Suppressor macrophage treated with lipopolysaccharide for 4 hours (primary cell): ENCODE results near the gene PRR36.
"Not testable (repeated sequence)": the region's sequence is repeated elsewhere in the genome, so short reads cannot be mapped to it uniquely, and the experiment has no call there.

Experiments
- DNase-seq: peaks from one replicate; pipeline ENCODE4 v3.0.0-alpha.2; 2020

Gene PRR36

GRCh38 chr19:7870571-7871436 lies 3.4 kb downstream of the PRR36 start:
- DNase-seq, result peak; percentile 34

DNA sequence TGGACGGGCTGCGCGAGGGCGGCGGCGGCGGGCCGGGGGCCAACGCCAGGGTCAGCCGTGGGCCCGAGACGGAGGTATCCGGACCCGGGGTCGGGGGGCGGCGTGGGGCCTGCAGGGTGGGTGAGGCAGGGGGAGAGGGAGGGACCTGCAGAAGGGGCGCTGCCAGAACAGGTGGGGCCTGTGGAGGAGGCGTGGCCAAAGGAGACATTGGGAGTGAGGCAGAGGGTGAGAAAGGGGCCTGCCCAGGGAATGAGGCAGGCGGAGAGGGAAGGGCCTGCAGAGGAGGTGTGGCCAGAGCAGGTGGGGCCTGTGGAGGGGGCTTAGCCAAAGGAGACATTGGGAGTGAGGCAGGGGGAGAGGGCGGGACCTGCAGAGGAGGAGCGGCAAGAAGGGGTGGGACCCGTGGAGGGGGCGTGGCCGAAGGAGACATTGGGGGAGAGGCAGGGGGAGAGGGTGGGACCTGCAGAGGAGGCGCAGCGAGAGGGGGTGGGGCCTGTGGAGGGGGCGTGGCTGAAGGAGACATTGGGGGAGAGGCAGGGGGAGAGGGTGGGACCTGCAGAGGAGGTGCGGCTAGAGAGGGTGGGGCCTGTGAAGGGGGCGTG lies 4.2 kb downstream of the PRR36 start:
- no peak for DNase-seq

DNA sequence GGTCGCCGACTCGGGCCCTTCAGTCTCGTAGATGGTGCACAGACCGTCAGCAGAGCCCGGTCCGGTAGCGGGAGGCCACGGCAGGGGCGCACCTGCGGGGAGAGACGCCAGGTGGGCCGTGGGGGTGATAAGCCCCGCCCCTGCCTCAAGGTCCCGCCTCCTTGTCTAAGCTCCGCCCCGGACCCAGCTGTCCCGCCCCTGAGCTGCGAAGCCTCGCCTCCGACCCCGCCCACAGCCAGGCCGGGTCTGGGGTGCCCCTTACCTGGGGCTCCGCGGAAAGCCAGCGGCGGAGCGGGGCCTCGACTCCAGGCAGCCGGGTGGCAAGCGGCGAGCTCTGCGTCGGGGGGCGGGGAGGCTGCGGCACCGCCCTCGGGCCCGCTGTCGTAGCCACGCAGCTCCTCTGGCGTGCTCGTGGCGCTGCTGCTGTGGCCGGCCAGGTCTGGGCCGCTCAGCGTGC lies 4.7 kb downstream of the PRR36 start:
- DNase-seq, result peak; percentile 34

DNA sequence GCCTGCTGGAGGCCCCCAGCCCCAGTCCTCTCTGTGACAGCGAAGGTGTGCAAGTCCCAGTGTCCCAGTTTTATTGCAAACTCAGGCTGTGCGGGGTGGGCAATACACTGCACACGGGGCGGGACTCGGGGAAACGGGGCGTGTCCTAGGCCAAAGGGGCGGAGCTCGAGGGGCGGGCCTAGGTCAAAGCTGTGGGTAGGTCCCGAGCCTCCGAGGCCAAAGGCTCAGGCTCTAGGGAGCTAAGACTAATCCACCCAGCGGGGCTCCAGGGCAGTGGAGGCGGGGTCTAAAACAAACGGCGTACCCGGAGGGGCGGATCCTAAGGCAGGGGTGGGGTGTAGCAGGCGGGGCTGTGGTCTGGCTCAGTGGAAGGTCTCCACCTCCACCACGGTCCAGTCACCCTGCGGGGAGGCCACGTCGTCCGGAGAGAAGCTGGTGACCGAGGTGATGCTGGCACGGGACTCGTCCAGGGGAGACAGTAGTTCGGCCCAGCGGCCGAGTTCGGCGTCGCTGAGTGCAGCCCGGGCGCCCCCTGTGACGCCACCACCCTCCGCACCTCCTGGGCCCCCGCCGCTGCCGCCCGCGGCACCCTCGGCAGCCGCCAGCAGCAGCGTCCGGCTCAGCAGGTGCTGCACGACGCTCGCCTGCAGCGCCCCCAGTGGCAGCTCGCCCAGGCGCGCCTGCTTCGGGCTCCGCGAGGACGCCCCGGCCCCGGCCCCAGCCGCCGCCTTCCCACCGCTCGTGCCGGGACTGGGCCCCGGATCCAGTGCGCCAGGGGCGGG lies 5.3 kb downstream of the PRR36 start:
- peak; percentile 73 for DNase-seq

GRCh38 chr19:7868326-7868670 lies 5.9 kb downstream of the PRR36 start:
- DNase-seq, result no peak

DNA sequence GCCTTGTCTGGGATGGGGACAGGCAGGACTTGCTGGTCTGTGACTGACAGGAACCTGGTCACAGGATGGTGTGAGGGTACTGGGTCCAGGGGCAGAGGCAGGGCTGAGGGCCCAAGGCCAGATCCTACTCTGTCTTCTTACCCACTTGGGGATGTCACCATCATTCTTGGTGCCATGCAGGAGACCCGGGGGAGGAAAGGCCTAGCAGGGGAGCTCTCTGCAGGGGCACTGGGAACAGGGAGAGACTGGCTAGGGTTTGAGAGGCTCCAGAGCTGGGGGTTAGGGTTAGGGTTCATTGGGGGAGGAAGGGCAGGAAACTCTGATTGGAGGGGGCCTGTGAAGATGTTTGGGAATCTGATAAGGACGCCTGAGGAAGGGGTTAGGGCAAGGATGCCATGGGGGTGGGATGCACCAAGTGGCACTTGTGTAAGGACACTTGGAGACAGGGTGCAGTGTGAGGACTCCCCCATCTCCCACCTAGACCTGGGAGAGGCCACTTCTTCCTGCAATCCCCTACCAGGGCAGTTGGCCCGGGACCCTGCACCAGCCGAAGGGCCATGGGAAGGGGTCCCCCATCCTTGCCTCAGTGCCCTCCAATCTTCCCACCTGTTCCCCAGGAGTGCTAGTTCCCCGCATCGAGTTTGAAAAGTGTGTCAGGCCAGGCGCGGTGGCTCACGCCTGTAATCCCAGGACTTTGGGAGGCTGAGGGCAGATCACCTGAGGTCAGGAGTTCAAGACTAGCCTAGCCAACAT lies 6.9 kb downstream of the PRR36 start:
- no peak for DNase-seq

GRCh38 chr19:7866399-7867091 lies 7.6 kb downstream of the PRR36 start:
- no peak for DNase-seq

GRCh38 chr19:7865262-7865911 lies 8.8 kb downstream of the PRR36 start:
- DNase-seq, result no peak

DNA sequence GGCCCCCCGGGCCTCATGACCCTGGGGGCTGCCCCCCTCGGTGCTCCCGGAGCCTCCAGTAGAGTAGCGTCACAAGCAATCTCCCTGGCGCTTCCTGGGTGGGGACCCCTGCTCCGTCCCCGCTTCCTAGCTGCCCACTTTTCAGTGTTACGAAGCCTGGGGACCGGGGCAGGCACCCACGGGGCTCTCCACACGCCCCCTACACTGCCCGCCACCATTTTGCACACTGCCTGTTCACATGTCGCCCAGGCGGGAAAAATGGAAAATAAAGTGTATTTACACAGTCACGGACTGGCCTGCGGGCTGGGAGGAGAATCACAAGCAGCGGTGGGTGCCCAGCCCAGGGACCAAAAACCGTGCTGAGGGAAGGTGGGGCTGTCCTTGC lies 9.5 kb downstream of the PRR36 start:
- DNase-seq, result no peak

GRCh38 chr19:7863971-7864689 lies 10.1 kb downstream of the PRR36 start:
- no peak for DNase-seq

- DNase-seq, result no peak
These were observed 10.8 kb downstream of the PRR36 start for GRCh38 chr19:7863157-7863970.

DNA sequence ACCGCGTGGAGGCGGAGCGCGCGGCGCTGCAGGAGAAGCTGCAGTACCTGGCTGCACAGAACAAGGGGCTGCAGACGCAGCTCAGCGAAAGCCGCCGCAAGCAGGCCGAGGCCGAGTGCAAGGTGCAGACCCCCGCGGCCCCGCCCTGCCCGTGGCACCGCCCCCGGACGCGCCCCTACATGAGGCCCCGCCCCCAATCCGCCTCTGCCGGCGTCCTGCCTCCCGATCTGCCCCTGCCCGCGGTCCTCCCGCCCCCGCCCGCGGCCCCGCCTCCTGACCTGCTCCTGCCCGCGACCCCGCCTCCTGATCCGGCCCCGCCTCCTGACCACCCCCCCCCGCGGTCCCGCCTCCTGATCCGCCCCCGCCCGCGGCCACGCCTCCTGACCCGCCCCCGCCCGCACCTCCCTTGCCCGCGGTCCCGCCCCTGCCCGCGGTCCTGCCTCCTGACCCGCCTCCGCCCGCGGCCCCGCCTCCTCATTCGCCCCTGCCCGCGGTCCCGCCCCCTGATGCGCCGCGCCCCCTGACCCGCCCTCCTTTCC lies 11.7 kb downstream of the PRR36 start:
- peak; percentile 50 for DNase-seq

DNA sequence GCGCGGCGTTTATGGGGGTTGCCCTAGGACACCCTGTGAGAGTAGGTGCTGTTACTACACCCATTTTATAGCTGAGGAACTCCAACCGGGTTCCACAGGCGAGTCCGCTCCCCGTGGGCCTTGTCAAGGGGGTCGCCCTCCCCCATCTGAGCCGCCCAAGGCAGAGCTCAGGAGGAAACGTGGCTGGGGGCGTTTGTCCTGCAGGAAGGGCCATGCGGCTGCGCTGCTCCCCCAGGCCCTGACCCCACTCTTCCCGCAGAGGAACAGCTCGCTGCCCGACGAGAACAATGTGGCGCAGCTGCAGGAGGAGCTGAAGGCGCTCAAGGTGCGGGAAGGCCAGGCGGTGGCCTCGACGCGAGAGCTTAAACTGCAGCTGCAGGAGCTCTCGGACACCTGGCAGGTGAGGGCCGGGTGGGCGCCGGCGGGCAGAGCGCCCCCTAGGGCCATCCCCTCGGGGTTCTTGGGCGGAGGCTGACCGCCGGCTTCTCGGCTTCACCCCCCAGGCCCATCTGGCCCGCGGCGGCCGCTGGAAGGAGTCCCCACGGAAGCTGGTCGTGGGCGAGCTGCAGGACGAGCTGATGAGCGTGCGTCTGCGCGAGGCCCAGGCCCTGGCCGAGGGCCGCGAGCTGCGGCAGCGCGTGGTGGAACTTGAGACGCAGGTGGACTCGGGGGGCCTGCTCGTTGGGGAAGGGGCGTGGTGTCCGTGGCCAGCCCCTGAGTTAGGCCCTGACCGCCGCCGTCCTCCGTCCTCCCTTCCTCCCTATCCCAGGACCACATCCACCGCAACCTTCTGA lies 12.4 kb downstream of the PRR36 start:
- DNase-seq, result no peak

GRCh38 chr19:7860714-7861618 lies 13.2 kb downstream of the PRR36 start:
- no peak for DNase-seq

DNA sequence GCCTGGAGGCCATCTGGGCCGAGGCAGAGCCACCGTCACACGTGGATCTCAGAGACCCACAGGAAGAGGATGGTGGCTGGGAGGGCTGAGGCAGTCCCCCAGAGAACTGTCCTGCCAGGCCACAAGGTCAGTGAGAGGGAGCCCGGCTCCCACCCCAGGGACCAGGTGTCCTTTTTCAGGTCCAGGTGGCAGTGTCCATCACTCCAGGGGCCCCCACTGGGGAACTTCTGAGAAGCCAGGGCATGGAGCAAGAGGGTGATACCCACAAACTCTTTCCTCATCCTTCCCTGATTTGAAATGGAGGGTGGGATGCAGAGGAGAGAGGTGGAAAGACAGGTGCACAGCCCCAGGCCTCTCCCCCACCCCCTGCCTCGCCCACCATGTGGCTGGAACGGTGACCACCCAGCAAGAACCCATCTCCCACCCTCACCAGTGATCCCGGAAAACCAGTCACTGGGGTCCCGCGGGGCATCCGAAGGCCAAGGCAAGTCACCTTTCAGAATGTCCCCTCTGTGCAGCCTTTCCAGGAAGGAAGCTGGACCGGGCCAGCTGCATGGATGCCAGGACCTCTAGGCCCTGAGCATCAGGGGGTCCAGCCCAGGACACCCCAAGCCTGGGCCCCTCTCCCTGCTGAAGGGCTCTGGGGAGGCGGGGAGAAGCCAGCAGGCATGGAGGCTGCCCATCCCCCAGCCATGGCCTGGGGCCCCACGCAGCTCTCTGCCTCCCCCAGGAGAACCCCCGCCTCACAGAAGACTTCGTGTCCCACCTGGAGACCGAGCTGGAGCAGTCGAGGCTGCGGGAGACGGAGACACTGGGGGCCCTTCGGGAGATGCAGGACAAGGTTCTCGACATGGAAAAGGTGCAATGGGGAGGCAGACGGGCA lies 14.1 kb downstream of the PRR36 start:
- no peak for DNase-seq

GRCh38 chr19:7859087-7859486 lies 15.1 kb downstream of the PRR36 start:
- not testable (repeated sequence) for DNase-seq
